HEK293T (cell line): Measurements from ENCODE around the gene TBP.

Experiments
- FOXK2 ChIP-seq: fragments of 450-650 bp; IDR thresholded peaks from 2 replicates; pipeline ENCODE4 v1.6.1; 2016; ENCODE audit warnings: mild to moderate bottlenecking
- NFRKB ChIP-seq: fragments of 450-650 bp; IDR thresholded peaks from 2 replicates; pipeline ENCODE4 v1.6.1; 2016; ENCODE audit warnings: mild to moderate bottlenecking, moderate library complexity
- PKNOX1 ChIP-seq: fragments of 450-650 bp; IDR thresholded peaks from 2 replicates; pipeline ENCODE4 v1.6.1; 2016

- TF ChIP-seq NFRKB (no peak), FOXK2 (peak; percentile 75; the same call in 1 of the 2 replicates), PKNOX1 (no peak; the same call in none of the 2 replicates)
Measured at GRCh38 chr6:170554013-170554795, at the start of gene TBP.
